Measurements from ENCODE around the gene TEDC2. TPM values are rescaled to one million over a fixed set of nuclear protein-coding genes. Genes with fewer than 3 reads are reported as not detected.

TEDC2 gene
- total RNA-seq, 1 donor from 2014 or later, result 12.0 TPM

- no peak for DNase-seq (ENCODE audit: low read depth)
- no peak for TF ChIP-seq CTCF (IDR thresholded peaks at IDR 0.05; ENCODE audit: insufficient read depth, low read length, poor library complexity, severe bottlenecking)
- Histone ChIP-seq H3K4me3 (ENCODE audit: low read depth, low read length) (no peak overlapping the region), H3K27me3 (ENCODE audit: control insufficient read depth, insufficient read depth, low read length) (no peaks in the 10 kb centered on the region), H3K36me3 (ENCODE audit: control insufficient read depth, insufficient read depth, low read length) (no peaks in the 10 kb centered on the region)
These were observed 21.8 kb downstream of the TEDC2 start for GRCh38 chr16:2481676-2482075.

GRCh38 chr16:2482249-2482648 lies 22.3 kb downstream of the TEDC2 start:
- DNase-seq (ENCODE audit: low read depth), result no peak
- no peaks in the 10 kb centered on the region for H3K27me3 ChIP-seq (ENCODE audit: control insufficient read depth, insufficient read depth, low read length)
- no peak for TF ChIP-seq CTCF (IDR thresholded peaks at IDR 0.05; ENCODE audit: insufficient read depth, low read length, poor library complexity, severe bottlenecking)
- H3K4me3 ChIP-seq (ENCODE audit: low read depth, low read length), result no peak overlapping the region
- no peaks in the 10 kb centered on the region for H3K36me3 ChIP-seq (ENCODE audit: control insufficient read depth, insufficient read depth, low read length)

GRCh38 chr16:2482708-2483534 lies 23.0 kb downstream of the TEDC2 start:
- no peak for TF ChIP-seq CTCF (IDR thresholded peaks at IDR 0.05; ENCODE audit: insufficient read depth, low read length, poor library complexity, severe bottlenecking)
- Histone ChIP-seq H3K27me3 (ENCODE audit: control insufficient read depth, insufficient read depth, low read length) (no peaks in the 10 kb centered on the region), H3K4me3 (ENCODE audit: low read depth, low read length) (no peak overlapping the region), H3K36me3 (ENCODE audit: control insufficient read depth, insufficient read depth, low read length) (no peaks in the 10 kb centered on the region)
- DNase-seq (ENCODE audit: low read depth), result no peak

- no peak for DNase-seq (ENCODE audit: low read depth)
- H3K36me3 ChIP-seq (ENCODE audit: control insufficient read depth, insufficient read depth, low read length), result no peaks in the 10 kb centered on the region
- TF ChIP-seq CTCF (IDR thresholded peaks at IDR 0.05; ENCODE audit: insufficient read depth, low read length, poor library complexity, severe bottlenecking), result no peak
- H3K4me3 ChIP-seq (ENCODE audit: low read depth, low read length), result no peak overlapping the region
- no peaks in the 10 kb centered on the region for H3K27me3 ChIP-seq (ENCODE audit: control insufficient read depth, insufficient read depth, low read length)
These were observed 24.3 kb downstream of the TEDC2 start for GRCh38 chr16:2483939-2484897.

- Histone ChIP-seq H3K36me3 (ENCODE audit: control insufficient read depth, insufficient read depth, low read length) (no peaks in the 10 kb centered on the region), H3K27me3 (ENCODE audit: control insufficient read depth, insufficient read depth, low read length) (no peaks in the 10 kb centered on the region), H3K4me3 (ENCODE audit: low read depth, low read length) (no peak overlapping the region)
- TF ChIP-seq CTCF (IDR thresholded peaks at IDR 0.05; ENCODE audit: insufficient read depth, low read length, poor library complexity, severe bottlenecking), result no peak
- DNase-seq (ENCODE audit: low read depth), result no peak
These were observed 25.1 kb downstream of the TEDC2 start for GRCh38 chr16:2484898-2485508.
